ENCODE data around the gene FCF1. TPM values are rescaled to one million over a fixed set of nuclear protein-coding genes. Genes with fewer than 3 reads are reported as not detected.

Gene FCF1
- total RNA-seq, 1 experiment from 2014 or later, result 58.0 TPM

DNA sequence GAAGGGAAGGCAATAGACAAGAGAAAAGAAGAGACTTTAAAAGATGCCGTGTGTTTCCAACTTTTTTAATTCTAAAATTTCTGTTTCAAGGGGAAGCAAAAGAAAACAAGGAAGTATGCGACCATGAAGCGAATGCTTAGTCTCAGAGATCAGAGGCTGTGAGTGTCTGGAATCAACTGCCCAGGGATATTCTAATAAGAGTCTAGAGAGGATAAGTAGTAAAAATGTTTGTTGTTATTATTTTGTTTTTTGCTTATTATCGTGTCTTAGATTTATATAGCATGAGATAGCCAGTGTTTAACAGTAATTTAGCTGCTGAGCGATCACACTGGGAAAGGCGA, 421 bp downstream of the FCF1 start:
- peak overlapping the region; percentile 99 for H3K27ac Mint-ChIP-seq (ENCODE audit: unreplicated experiment)
- intact Hi-C loops (cut with micrococcal nuclease; ENCODE audit: unreplicated experiment), result loop anchor here (10.0 kb wide), 1 partner anchor 99 kb away; the partner anchor contains the start of gene LTBP2
- CTCF ChIA-PET, result no interaction called here
- H3K4me3 Mint-ChIP-seq (ENCODE audit: low read depth, unreplicated experiment), result peak overlapping the region; percentile 92
- BruUV-seq (replicated peaks), result no TSS peak
- DNase-seq, result no peak
- TF ChIP-seq, protein P1, sequence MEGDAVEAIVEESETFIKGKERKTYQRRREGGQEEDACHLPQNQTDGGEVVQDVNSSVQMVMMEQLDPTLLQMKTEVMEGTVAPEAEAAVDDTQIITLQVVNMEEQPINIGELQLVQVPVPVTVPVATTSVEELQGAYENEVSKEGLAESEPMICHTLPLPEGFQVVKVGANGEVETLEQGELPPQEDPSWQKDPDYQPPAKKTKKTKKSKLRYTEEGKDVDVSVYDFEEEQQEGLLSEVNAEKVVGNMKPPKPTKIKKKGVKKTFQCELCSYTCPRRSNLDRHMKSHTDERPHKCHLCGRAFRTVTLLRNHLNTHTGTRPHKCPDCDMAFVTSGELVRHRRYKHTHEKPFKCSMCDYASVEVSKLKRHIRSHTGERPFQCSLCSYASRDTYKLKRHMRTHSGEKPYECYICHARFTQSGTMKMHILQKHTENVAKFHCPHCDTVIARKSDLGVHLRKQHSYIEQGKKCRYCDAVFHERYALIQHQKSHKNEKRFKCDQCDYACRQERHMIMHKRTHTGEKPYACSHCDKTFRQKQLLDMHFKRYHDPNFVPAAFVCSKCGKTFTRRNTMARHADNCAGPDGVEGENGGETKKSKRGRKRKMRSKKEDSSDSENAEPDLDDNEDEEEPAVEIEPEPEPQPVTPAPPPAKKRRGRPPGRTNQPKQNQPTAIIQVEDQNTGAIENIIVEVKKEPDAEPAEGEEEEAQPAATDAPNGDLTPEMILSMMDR (IDR thresholded peaks at IDR 0.05; ENCODE audit: unreplicated experiment), result no peak
- no peaks in the 10 kb centered on the region for H3K9me3 Mint-ChIP-seq (ENCODE audit: low read depth, unreplicated experiment)
- H3K27me3 Mint-ChIP-seq (ENCODE audit: unreplicated experiment), result no peaks in the 10 kb centered on the region
- H3K4me1 Mint-ChIP-seq (ENCODE audit: low read depth, unreplicated experiment), result peaks cover 10% of the 10 kb centered on the region
- peaks cover 34% of the 10 kb centered on the region for H3K36me3 Mint-ChIP-seq (ENCODE audit: insufficient read depth, unreplicated experiment)

- Mint-ChIP-seq H3K27me3 (ENCODE audit: unreplicated experiment) (no peaks in the 10 kb centered on the region), H3K36me3 (ENCODE audit: insufficient read depth, unreplicated experiment) (peaks cover 41% of the 10 kb centered on the region)
- CTCF ChIA-PET, result no interaction called here
These were observed 7.6 kb downstream of the FCF1 start for GRCh38 chr14:74720526-74720925.

GRCh38 chr14:74723134-74723533, 10.2 kb downstream of the FCF1 start:
- TF ChIP-seq, protein P1 (IDR thresholded peaks at IDR 0.05; ENCODE audit: unreplicated experiment), result no peak
- BruUV-seq (replicated peaks), result no TSS peak
- intact Hi-C loops (cut with micrococcal nuclease; ENCODE audit: unreplicated experiment), result no loop called here
- H3K4me1 Mint-ChIP-seq (ENCODE audit: low read depth, unreplicated experiment), result no peaks in the 10 kb centered on the region
- no peak overlapping the region for H3K4me3 Mint-ChIP-seq (ENCODE audit: low read depth, unreplicated experiment)
- H3K27me3 Mint-ChIP-seq (ENCODE audit: unreplicated experiment), result no peaks in the 10 kb centered on the region
- CTCF ChIA-PET, result no interaction called here
- H3K36me3 Mint-ChIP-seq (ENCODE audit: insufficient read depth, unreplicated experiment), result peaks cover 29% of the 10 kb centered on the region
- DNase-seq, result no peak
- H3K27ac Mint-ChIP-seq (ENCODE audit: unreplicated experiment), result no peak overlapping the region
- H3K9me3 Mint-ChIP-seq (ENCODE audit: low read depth, unreplicated experiment), result no peaks in the 10 kb centered on the region

More at GRCh38 chr14:74720526-74720925, 7.6 kb downstream of the FCF1 start:
- intact Hi-C loops (cut with micrococcal nuclease; ENCODE audit: unreplicated experiment), result no loop called here
- Mint-ChIP-seq H3K4me1 (ENCODE audit: low read depth, unreplicated experiment) (no peaks in the 10 kb centered on the region), H3K27ac (ENCODE audit: unreplicated experiment) (no peak overlapping the region), H3K4me3 (ENCODE audit: low read depth, unreplicated experiment) (no peak overlapping the region), H3K9me3 (ENCODE audit: low read depth, unreplicated experiment) (no peaks in the 10 kb centered on the region)
- BruUV-seq (replicated peaks), result no TSS peak
- TF ChIP-seq, protein P1 (IDR thresholded peaks at IDR 0.05; ENCODE audit: unreplicated experiment), result no peak
- DNase-seq, result no peak

DNA sequence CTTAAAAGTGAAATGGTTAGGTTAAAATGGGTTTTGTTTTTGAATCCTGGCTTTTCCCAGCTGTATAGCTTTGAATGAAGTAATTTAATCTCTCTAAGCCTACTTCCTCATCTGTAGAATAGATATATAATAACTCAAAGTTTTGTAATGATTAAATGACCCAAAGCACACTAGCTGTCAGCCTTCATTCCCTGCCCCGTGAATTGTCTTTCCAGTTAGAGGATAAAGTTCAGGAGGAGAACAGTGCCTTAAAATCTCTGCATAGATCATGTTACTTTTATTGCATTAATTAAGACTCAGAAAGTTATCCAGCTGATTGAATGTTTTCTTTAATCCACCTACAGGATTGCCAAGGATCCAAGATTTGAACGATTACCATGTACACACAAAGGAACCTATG, 19.4 kb downstream of the FCF1 start:
- H3K27me3 Mint-ChIP-seq (ENCODE audit: unreplicated experiment), result no peaks in the 10 kb centered on the region
- CTCF ChIA-PET, result no interaction called here
- intact Hi-C loops (cut with micrococcal nuclease; ENCODE audit: unreplicated experiment), result no loop called here

More for the DNA sequence above, 19.4 kb downstream of the FCF1 start:
- Mint-ChIP-seq H3K9me3 (ENCODE audit: low read depth, unreplicated experiment) (no peaks in the 10 kb centered on the region), H3K4me1 (ENCODE audit: low read depth, unreplicated experiment) (no peaks in the 10 kb centered on the region), H3K36me3 (ENCODE audit: insufficient read depth, unreplicated experiment) (peaks cover 5% of the 10 kb centered on the region), H3K4me3 (ENCODE audit: low read depth, unreplicated experiment) (no peak overlapping the region), H3K27ac (ENCODE audit: unreplicated experiment) (no peak overlapping the region)
- DNase-seq, result no peak
- TF ChIP-seq, protein P1 (IDR thresholded peaks at IDR 0.05; ENCODE audit: unreplicated experiment), result no peak
- BruUV-seq (replicated peaks), result no TSS peak
